ENCODE results near the gene HEXD.

- no peak for TF ChIP-seq CTCF (IDR thresholded peaks at IDR 0.05)
- no peak for TF ChIP-seq POLR2AphosphoS5 (IDR thresholded peaks at IDR 0.05)
Measured at GRCh38 chr17:82375359-82376041, 42.6 kb upstream of the HEXD start.

All from esophagus muscularis mucosa (tissue), 3 donors.